ENCODE results near the gene FCAR.
"Not testable (repeated sequence)": the region's sequence is repeated elsewhere in the genome, so short reads cannot be mapped to it uniquely, and the experiment has no call there.

DNA sequence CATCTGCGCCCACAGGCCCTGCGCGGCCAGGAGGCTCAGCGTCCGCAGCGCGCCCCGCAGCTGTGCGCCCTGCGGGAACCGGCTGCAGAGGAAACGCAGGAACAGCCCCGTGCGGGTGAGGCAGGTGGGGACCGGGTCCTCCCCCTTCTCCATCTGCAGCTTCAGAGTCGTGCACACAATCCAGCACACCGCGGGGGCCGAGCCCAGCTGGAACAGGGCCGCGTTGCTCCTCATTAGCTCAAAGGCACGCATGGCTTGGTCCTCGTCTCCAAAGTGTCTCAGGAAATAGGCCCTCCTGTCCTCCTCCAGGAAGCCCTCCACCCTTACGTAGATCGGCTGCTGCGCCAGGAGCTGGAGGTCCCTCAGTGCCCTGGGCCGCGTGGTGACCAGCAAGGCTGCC lies 65.5 kb downstream of the FCAR start:
- TF ChIP-seq, protein P1, sequence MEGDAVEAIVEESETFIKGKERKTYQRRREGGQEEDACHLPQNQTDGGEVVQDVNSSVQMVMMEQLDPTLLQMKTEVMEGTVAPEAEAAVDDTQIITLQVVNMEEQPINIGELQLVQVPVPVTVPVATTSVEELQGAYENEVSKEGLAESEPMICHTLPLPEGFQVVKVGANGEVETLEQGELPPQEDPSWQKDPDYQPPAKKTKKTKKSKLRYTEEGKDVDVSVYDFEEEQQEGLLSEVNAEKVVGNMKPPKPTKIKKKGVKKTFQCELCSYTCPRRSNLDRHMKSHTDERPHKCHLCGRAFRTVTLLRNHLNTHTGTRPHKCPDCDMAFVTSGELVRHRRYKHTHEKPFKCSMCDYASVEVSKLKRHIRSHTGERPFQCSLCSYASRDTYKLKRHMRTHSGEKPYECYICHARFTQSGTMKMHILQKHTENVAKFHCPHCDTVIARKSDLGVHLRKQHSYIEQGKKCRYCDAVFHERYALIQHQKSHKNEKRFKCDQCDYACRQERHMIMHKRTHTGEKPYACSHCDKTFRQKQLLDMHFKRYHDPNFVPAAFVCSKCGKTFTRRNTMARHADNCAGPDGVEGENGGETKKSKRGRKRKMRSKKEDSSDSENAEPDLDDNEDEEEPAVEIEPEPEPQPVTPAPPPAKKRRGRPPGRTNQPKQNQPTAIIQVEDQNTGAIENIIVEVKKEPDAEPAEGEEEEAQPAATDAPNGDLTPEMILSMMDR (conservative IDR thresholded peaks at IDR 0.05) = not testable (repeated sequence)
- not testable (repeated sequence) for TF ChIP-seq EZH2 (IDR thresholded peaks at IDR 0.05; ENCODE audit: low read depth)

Data from PC-9 (cell line).